CD4-positive, alpha-beta T cell treated with Interleukin-21 for 1 hour (primary cell): ENCODE measurements around the gene SUSD1.
A peak's percentile ranks its signal among the peaks of the same experiment; 100 is the strongest.
"Not testable (repeated sequence)": the region's sequence is repeated elsewhere in the genome, so short reads cannot be mapped to it uniquely, and the experiment has no call there.

Source experiments
- DNase-seq: peaks from one replicate; pipeline ENCODE4 v3.0.0-alpha.2; 2020

The SUSD1 gene

GRCh38 chr9:112173489-112174221 lies 1.4 kb downstream of the SUSD1 start:
- no peak for DNase-seq

DNA sequence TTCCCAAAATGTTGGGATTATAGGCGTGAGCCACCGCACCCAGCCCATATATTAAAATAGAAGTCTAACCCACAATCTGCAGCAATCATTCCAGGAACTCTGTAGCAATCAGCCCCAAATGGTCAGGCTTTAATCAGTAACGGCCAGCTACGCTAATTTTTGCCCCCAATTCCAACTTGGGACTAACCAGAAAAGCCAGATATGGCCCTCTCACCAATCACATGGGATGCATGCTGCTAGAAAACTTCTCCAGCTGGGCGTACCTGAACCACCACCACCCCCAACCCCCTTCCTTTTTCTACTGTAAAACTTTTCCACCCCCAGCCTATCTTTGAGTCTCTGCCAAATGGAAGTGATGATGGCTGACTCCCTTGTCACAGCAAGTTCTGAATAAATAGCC lies 4.1 kb downstream of the SUSD1 start:
- no peak for DNase-seq

DNA sequence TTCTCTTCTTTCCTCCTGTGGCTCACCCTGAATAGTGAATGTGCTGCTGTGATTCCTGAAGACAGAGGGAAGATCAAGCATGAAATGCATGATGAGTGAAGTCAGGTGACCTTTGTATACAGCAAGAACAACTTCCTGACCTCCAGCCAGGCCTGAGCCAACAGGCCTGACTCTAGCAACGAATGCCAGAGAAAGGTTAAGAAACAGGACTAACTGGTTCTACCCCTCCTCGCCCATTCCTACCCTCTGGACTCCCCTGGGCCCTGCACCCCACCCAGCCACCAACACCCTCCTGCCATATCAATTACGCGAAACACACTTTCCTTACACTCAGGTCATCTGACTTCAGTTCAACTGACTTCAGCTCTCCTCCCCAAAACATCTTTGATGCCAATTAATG lies 4.9 kb downstream of the SUSD1 start:
- no peak for DNase-seq

- no peak for DNase-seq
Measured at GRCh38 chr9:112169368-112169767, 5.7 kb downstream of the SUSD1 start.

GRCh38 chr9:112168197-112168596 lies 6.9 kb downstream of the SUSD1 start:
- peak; percentile 13 for DNase-seq

GRCh38 chr9:112166176-112167140 lies 8.6 kb downstream of the SUSD1 start:
- DNase-seq = no peak

DNA sequence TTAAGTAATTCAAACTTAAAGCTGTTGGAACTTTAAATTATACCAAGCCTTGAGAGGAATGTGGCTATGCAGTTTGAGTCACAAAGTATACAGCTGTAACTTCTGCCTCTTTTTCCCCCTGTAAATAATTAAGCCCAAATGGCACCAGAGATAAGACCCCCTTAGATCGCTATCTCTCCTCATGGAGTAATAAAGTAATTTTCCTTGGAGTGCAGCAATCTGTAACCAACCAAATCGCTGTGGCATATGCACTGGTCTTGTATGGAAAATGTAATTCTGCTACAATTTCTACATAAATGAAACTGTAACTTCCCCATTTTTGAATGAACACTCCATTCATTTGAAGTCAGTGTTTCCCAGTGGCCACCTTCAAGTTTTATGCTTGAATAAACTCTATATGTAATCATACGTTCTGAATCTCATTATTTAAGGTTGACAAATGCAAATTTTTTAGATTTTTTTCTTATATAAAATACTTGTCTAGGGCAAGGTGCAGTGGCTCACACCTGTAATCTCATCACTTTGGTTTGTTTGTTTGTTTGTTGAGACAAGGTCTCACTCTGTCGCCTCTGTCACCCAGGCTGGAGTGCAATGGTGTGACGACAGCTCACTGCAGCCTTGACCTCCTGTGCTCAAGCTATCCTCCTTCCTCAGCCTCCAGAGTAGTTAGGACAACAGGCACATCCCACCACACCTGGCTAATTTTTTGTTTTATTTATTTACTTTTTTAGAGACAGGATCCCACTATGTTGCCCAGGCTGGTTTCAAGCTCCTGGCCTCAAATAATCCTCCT lies 12.3 kb downstream of the SUSD1 start:
- no peak for DNase-seq

DNA sequence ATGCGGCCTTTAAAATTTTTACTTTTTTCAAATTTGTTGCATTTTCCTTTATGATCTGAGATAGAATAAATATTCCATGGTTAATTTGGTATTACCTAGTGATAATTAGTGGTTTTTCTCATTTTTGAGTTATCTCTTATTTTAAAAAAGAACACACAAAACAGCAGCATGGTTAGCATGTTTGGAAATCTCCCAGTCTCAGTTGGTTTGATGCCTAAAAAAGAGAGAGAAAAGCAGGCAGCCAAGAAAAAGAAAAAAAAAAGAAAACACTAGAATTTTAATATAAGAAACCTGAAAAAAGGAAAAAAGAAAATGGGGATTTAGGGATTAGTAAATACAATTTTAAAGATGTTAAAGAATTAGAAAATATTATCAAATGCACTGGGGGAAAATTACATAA lies 15.3 kb downstream of the SUSD1 start:
- DNase-seq = no peak

GRCh38 chr9:112158656-112159367 lies 16.3 kb downstream of the SUSD1 start:
- DNase-seq = no peak

DNA sequence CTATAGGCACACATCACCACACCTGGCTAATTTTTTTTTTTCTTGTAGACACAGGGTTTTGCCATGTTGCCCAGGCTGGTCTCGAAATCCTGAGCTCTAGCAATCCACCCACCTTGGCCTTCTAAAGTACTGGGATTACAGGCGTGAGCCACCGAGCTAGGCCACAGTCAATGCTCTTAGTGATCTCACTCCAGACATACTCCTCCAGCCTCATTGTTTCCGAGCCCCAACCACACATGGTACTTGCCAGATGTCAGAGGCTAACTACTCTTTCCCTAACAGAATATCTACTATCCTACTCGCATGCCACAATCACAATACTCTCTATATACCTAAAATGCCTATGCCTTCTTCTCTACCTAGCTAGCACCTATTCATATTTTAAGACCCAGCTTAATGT lies 17.1 kb downstream of the SUSD1 start:
- no peak for DNase-seq

GRCh38 chr9:112157087-112157486 lies 18.0 kb downstream of the SUSD1 start:
- no peak for DNase-seq

- DNase-seq = no peak
Measured at GRCh38 chr9:112149211-112149610, 25.9 kb downstream of the SUSD1 start.

GRCh38 chr9:112145886-112146285 lies 29.2 kb downstream of the SUSD1 start:
- DNase-seq = no peak

DNA sequence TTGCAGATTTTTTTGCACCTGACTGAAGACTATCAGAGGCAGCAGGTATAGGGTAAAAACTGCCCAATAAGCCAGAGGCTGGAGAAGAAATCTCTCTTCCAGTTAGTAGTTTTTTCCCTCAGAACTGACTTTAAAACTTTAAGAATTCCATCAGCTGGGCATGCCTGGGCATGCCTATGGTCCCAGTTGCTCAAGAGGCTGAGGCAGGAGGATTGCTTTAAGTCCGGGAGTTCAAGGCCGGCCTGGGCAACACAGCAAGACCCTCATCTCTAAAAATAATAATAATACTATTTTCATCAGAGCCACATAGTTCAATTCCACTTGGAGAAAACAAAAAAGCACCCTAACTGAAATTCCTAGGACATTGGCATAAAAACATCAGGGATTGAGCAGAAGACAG lies 30.3 kb downstream of the SUSD1 start:
- DNase-seq = no peak

- no peak for DNase-seq
Measured at GRCh38 chr9:112142420-112142819, 32.7 kb downstream of the SUSD1 start.

DNA sequence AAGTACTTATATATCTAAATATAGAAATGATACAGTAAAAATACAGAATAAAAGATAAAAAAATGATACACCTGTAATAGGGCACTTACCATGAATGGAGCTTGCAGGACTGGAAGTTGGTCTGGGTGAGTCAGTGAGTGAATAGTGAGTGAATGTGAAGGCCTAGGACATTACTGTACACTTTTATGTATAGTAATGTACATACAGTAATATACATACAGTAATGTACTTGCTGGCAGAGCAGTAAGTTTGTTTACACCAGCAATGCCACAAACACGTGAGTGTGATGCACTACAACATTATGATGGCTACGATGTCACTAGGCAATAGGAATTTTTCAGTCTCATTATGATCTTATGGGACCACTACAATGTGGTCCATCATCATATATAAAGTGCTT lies 34.2 kb downstream of the SUSD1 start:
- no peak for DNase-seq

- DNase-seq = no peak
Measured at GRCh38 chr9:112137066-112137465, 38.0 kb downstream of the SUSD1 start.

GRCh38 chr9:112135706-112136105 lies 39.4 kb downstream of the SUSD1 start:
- no peak for DNase-seq

DNA sequence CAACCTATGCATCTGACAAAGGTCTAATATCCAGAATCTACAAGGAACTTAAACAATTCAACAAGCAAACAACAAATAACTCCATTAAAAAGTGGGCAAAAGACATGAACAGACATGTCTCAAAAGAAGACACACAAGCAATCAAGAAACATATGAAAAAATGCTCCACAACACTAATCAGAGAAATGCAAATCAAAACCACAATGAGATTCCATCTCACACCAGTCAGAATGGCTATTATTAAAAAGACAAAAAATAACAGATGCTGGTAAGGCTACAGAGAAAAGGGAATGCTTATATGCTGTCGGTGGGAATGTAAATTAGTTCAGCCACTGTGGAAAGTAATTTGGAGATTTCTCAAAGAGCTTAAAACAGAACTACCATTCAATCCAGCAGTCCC lies 41.3 kb downstream of the SUSD1 start:
- DNase-seq = not testable (repeated sequence)

- no peak for DNase-seq
Measured at GRCh38 chr9:112132356-112132755, 42.7 kb downstream of the SUSD1 start.

DNA sequence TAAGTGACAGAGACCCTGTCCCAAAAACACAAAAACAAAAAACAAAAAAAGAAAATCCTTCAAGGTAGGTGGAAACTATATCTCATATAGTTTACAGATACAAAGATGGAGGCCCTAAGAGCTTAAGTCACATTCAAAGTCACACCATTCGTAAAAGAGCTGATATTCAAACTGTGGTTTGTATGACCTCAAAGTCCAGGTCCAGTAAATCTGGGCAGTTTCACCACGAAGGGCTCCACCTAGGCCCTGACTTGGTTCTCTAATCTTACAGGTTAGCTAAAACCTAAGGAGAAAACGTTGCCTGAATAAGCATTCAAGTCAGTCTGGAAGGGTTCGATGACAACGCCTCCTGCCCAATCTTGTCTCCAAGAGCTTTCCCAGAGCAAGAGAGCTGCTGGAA lies 44.1 kb downstream of the SUSD1 start:
- DNase-seq = no peak

GRCh38 chr9:112130347-112130746 lies 44.8 kb downstream of the SUSD1 start:
- DNase-seq = no peak

- DNase-seq = no peak
Measured at GRCh38 chr9:112129246-112129645, 45.9 kb downstream of the SUSD1 start.
